ENCODE data around the gene TMEM205. TPM values are rescaled to one million over a fixed set of nuclear protein-coding genes. Genes with fewer than 3 reads are reported as not detected.
"Not testable (repeated sequence)": the region's sequence is repeated elsewhere in the genome, so short reads cannot be mapped to it uniquely, and the experiment has no call there.

The TMEM205 gene
- total and polyA plus RNA-seq, 2 experiments from 2014 or later, result 188 to 199 TPM

DNA sequence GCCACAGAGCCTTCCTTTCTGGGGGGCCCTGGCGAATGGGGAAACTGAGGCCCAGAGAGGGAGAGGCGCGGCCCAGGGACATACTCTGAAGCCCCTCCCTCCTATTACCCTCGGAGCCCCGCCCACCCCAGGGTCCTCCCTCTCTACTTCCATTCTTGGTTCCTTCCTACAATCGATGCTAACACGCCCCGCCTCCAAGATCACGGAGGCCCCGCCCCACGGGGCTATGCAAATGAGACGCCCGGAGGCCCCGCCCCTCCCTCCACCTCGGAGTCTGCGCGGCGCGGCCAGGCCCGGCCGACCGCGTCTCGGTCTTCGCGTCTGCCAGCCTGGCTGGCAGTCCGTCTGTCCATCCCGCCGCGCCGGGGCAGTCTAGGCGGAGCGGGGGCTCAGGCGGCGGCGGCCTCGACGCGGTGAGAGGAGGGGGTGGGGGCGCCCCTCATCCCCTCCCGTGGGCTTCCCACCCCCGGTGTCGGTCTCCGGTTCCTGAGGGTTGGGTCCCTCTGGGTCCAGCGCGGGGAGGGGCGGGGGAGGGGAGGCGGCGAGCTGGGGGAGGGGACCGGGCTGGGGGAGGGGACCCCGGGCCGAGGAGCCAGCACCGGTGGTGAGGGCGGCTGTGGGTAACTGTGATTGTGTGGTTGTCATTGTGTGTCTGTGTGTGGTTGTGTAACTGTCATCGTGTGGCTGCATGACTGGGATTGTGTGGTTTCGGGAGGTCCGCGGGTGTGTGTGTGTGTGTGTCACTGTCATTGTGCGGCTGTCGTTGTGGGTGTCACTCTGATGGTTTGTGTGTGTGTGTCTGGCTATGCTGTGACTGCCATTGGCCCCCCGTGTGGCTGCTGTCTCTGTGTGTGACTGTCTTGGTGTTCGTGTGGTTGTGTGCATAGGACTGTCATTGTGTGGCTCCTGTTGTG is 9.3 kb upstream of the TMEM205 start, which contains the start of gene PLPPR2:
PLPPR2 (plus strand) TSS at position 273 of the 914 bp plus-strand sequence. CDS start 2,242 bp downstream, outside the sequence.
- H3K36me3 ChIP-seq (replicated peaks; ENCODE audit: insufficient read depth, low read depth), result no peaks in the 10 kb centered on the region
- peaks cover 6% of the 10 kb centered on the region for H3K79me2 ChIP-seq
- no peak within 1 kb of the TSS for H3K27ac ChIP-seq
- H3K9me2 ChIP-seq (replicated peaks; ENCODE audit: insufficient read depth), result no peaks in the 10 kb centered on the region
- TF ChIP-seq, protein P1, sequence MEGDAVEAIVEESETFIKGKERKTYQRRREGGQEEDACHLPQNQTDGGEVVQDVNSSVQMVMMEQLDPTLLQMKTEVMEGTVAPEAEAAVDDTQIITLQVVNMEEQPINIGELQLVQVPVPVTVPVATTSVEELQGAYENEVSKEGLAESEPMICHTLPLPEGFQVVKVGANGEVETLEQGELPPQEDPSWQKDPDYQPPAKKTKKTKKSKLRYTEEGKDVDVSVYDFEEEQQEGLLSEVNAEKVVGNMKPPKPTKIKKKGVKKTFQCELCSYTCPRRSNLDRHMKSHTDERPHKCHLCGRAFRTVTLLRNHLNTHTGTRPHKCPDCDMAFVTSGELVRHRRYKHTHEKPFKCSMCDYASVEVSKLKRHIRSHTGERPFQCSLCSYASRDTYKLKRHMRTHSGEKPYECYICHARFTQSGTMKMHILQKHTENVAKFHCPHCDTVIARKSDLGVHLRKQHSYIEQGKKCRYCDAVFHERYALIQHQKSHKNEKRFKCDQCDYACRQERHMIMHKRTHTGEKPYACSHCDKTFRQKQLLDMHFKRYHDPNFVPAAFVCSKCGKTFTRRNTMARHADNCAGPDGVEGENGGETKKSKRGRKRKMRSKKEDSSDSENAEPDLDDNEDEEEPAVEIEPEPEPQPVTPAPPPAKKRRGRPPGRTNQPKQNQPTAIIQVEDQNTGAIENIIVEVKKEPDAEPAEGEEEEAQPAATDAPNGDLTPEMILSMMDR (IDR thresholded peaks at IDR 0.05; ENCODE audit: poor library complexity), result no peak
- TF ChIP-seq EZH2phosphoT487 (IDR thresholded peaks at IDR 0.05; ENCODE audit: low read depth, severe bottlenecking, unreplicated experiment), result no peak
- TF ChIP-seq EZH2 (IDR thresholded peaks at IDR 0.05; ENCODE audit: borderline replicate concordance), result no peak
- peak; percentile 96 for DNase-seq (ENCODE audit: low spot score)
- H2AFZ ChIP-seq, result peak within 1 kb of the TSS; percentile 80
- peak within 1 kb of the TSS; percentile 95 for H3K4me2 ChIP-seq
- H3K27me3 ChIP-seq, result no peaks in the 10 kb centered on the region
- 32% methylated on average over 10 of the region's 62 CpGs for WGBS (ENCODE audit: low lambda C conversion rate, missing lambda C conversion rate)
- H4K20me1 ChIP-seq (ENCODE audit: insufficient read depth, poor library complexity, severe bottlenecking), result no peaks in the 10 kb centered on the region
- no peaks in the 10 kb centered on the region for H3K4me1 ChIP-seq (ENCODE audit: insufficient read depth)
- no peaks in the 10 kb centered on the region for H3K9me3 ChIP-seq (ENCODE audit: low read depth)
- peak within 1 kb of the TSS; percentile 64 for H3K4me3 ChIP-seq

DNA sequence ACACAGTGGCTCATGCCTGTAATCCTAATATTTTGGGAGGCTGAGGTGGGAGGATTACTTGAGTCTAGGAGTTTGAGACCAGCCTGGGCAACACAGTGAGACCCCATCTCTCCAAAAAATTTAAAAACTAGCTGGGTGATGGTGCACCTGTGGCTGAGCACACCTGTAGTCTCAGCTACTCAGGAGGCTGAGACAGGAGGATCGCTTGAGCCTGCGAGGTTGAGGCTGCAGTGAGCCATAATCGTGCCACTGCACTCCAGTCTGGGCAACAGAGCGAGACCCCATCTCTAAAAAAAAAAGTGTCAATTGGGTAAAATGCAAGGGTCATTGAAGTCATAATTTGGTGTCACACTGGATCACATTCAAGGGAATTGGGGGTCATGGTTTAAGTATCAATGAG is 8.0 kb upstream of the TMEM205 start:
- H3K36me3 ChIP-seq (replicated peaks; ENCODE audit: insufficient read depth, low read depth); H3K27ac ChIP-seq; H3K79me2 ChIP-seq; H3K4me2 ChIP-seq; H4K20me1 ChIP-seq (ENCODE audit: insufficient read depth, poor library complexity, severe bottlenecking); H3K4me3 ChIP-seq; H3K9me2 ChIP-seq (replicated peaks; ENCODE audit: insufficient read depth); H3K9me3 ChIP-seq (ENCODE audit: low read depth); H3K4me1 ChIP-seq (ENCODE audit: insufficient read depth); H3K27me3 ChIP-seq; H2AFZ ChIP-seq; DNase-seq (ENCODE audit: low spot score): not testable (repeated sequence)
- 100% methylated on average over 4 of the region's 4 CpGs for WGBS (ENCODE audit: low lambda C conversion rate, missing lambda C conversion rate)

DNA sequence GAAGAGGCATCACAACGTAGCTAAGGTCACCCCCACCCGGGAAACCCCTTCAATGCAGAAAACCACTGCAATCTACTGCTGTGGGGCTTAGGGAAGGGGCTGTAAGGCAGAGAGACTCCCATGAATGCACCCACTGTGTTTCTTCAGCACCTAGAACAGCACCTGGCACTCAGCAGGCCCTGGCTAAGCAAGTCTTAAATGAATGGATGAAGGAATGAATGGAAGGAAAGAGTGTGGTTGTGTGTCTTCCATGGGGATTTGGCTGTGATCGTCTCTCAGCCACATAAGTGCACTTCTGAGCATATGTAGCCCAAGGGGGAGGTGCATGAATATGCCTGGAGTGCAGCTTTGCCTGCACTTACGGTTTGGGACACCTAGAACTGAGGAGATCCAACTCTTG is 3.1 kb upstream of the TMEM205 start:
- no peaks in the 10 kb centered on the region for H3K36me3 ChIP-seq (replicated peaks; ENCODE audit: insufficient read depth, low read depth)
- no peak overlapping the region for H2AFZ ChIP-seq
- H3K4me3 ChIP-seq, result no peak overlapping the region
- H3K79me2 ChIP-seq, result no peaks in the 10 kb centered on the region
- H3K9me2 ChIP-seq (replicated peaks; ENCODE audit: insufficient read depth), result no peaks in the 10 kb centered on the region
- no peak overlapping the region for H3K4me2 ChIP-seq
- peaks cover 9% of the 10 kb centered on the region for H3K4me1 ChIP-seq (ENCODE audit: insufficient read depth)
- no peaks in the 10 kb centered on the region for H3K9me3 ChIP-seq (ENCODE audit: low read depth)
- 89% methylated on average over 4 of the region's 4 CpGs for WGBS (ENCODE audit: low lambda C conversion rate, missing lambda C conversion rate)
- H4K20me1 ChIP-seq (ENCODE audit: insufficient read depth, poor library complexity, severe bottlenecking), result no peaks in the 10 kb centered on the region
- no peak for TF ChIP-seq EZH2phosphoT487 (IDR thresholded peaks at IDR 0.05; ENCODE audit: low read depth, severe bottlenecking, unreplicated experiment)
- TF ChIP-seq, protein P1 (IDR thresholded peaks at IDR 0.05; ENCODE audit: poor library complexity), result no peak
- no peak for TF ChIP-seq EZH2 (IDR thresholded peaks at IDR 0.05; ENCODE audit: borderline replicate concordance)
- DNase-seq (ENCODE audit: low spot score), result no peak
- H3K27ac ChIP-seq, result no peak overlapping the region
- H3K27me3 ChIP-seq, result no peaks in the 10 kb centered on the region

DNA sequence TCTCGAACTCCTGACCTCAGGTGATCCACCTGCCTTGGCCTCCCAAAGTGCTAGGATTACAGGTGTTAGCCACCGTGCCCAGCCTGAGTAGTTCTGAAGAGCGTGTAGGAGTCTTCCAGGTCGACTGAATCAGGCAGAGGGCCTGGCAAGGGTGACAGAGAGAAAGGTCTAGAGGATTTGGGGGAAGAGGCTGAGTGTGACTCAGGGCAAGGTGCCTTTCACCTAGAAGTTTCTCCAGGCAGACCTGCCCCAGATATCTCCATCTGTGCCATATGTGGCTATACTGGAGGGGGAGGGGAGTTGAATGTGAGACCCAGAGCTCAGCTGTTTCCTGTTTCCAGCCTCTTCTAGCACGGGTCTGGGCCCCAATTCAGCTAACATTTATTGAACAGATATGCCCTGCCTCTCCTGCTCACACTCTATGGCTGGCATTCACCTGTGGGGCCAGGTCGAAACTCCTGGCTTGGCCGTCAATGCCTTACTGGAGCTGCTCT is 1.5 kb upstream of the TMEM205 start:
- H2AFZ ChIP-seq, result no peak overlapping the region
- DNase-seq (ENCODE audit: low spot score), result no peak
- no peaks in the 10 kb centered on the region for H3K9me2 ChIP-seq (replicated peaks; ENCODE audit: insufficient read depth)
- H3K36me3 ChIP-seq (replicated peaks; ENCODE audit: insufficient read depth, low read depth), result no peaks in the 10 kb centered on the region
- no peaks in the 10 kb centered on the region for H4K20me1 ChIP-seq (ENCODE audit: insufficient read depth, poor library complexity, severe bottlenecking)
- no peaks in the 10 kb centered on the region for H3K79me2 ChIP-seq
- H3K9me3 ChIP-seq (ENCODE audit: low read depth), result no peaks in the 10 kb centered on the region
- WGBS (ENCODE audit: low lambda C conversion rate, missing lambda C conversion rate), result 84% methylated on average over 7 of the region's 7 CpGs
- TF ChIP-seq EZH2phosphoT487 (IDR thresholded peaks at IDR 0.05; ENCODE audit: low read depth, severe bottlenecking, unreplicated experiment), result no peak
- TF ChIP-seq, protein P1 (IDR thresholded peaks at IDR 0.05; ENCODE audit: poor library complexity), result no peak
- no peak for TF ChIP-seq EZH2 (IDR thresholded peaks at IDR 0.05; ENCODE audit: borderline replicate concordance)
- H3K27me3 ChIP-seq, result no peaks in the 10 kb centered on the region
- no peak overlapping the region for H3K27ac ChIP-seq
- no peak overlapping the region for H3K4me2 ChIP-seq
- H3K4me1 ChIP-seq (ENCODE audit: insufficient read depth), result peaks cover 9% of the 10 kb centered on the region
- H3K4me3 ChIP-seq, result no peak overlapping the region

All from hepatocyte (in vitro differentiated cells).